Measurements from ENCODE around the gene SLC1A7. TPM values are rescaled to one million over a fixed set of nuclear protein-coding genes. Genes with fewer than 3 reads are reported as not detected.
"Not testable (repeated sequence)": the region's sequence is repeated elsewhere in the genome, so short reads cannot be mapped to it uniquely, and the experiment has no call there.

SLC1A7 gene
- total and polyA plus RNA-seq, 4 donors, result 0.21 to 0.67 (median 0.43) TPM

GRCh38 chr1:53186533-53186932, 44.1 kb upstream of the SLC1A7 start:
- TF ChIP-seq NR2F2 (IDR thresholded peaks at IDR 0.05), result no peak
- no peak for TF ChIP-seq RXRA (IDR thresholded peaks at IDR 0.05)
- no peak for TF ChIP-seq CTCF (IDR thresholded peaks at IDR 0.05; ENCODE audit: low read depth, low read length, missing input control)
- no peak for TF ChIP-seq HNF4G (IDR thresholded peaks at IDR 0.05)
- TF ChIP-seq MAX (IDR thresholded peaks at IDR 0.05), result no peak
- no peak for TF ChIP-seq JUND (IDR thresholded peaks at IDR 0.05)
- TF ChIP-seq GABPA (IDR thresholded peaks at IDR 0.05 in 1 of 2, conservative IDR thresholded peaks at IDR 0.05 in 1 of 2), result no peak
- TF ChIP-seq FOXA2 (IDR thresholded peaks at IDR 0.05), result no peak
- TF ChIP-seq RAD21 (IDR thresholded peaks at IDR 0.05), result no peak
- no peak for DNase-seq (ENCODE audit: low spot score)
- H3K9ac ChIP-seq (ENCODE audit: low read depth in 1 of 2, low read length in 2 of 2), result no peak overlapping the region

GRCh38 chr1:53185955-53186297, 43.5 kb upstream of the SLC1A7 start:
- H3K9me3 ChIP-seq (ENCODE audit: control insufficient read depth in 4 of 4, low read length in 3 of 4); H3K27me3 ChIP-seq (ENCODE audit: control insufficient read depth in 4 of 4, insufficient read depth in 4 of 4, low read length in 3 of 4); H3K9ac ChIP-seq (ENCODE audit: low read depth in 1 of 2, low read length in 2 of 2); H3K27ac ChIP-seq (ENCODE audit: low read depth in 1 of 2, low read length in 2 of 2); H3K4me3 ChIP-seq (ENCODE audit: low read depth in 1 of 3, low read length in 3 of 3); H3K36me3 ChIP-seq (ENCODE audit: control insufficient read depth in 4 of 4, insufficient read depth in 3 of 4, low read depth in 1 of 4, low read length in 3 of 4); DNase-seq (ENCODE audit: low spot score): not testable (repeated sequence)
- 68% methylated on average over 2 of the region's 2 CpGs for WGBS
- H3K4me1 ChIP-seq (ENCODE audit: control insufficient read depth in 4 of 4, insufficient read depth in 4 of 4, low read length in 3 of 4), result peaks cover 21 to 60% (median 53%) of the 10 kb centered on the region in 4 donors

More at GRCh38 chr1:53186533-53186932, 44.1 kb upstream of the SLC1A7 start:
- Histone ChIP-seq H3K4me3 (ENCODE audit: low read depth in 1 of 3, low read length in 3 of 3) (no peak overlapping the region), H3K36me3 (ENCODE audit: control insufficient read depth in 4 of 4, insufficient read depth in 3 of 4, low read depth in 1 of 4, low read length in 3 of 4) (no peaks in the 10 kb centered on the region), H3K9me3 (ENCODE audit: control insufficient read depth in 4 of 4, low read length in 3 of 4) (no peaks in the 10 kb centered on the region), H3K27ac (ENCODE audit: low read depth in 1 of 2, low read length in 2 of 2) (no peak overlapping the region), H3K4me1 (ENCODE audit: control insufficient read depth in 4 of 4, insufficient read depth in 4 of 4, low read length in 3 of 4) (peaks cover 21 to 62% (median 55%) of the 10 kb centered on the region in 4 donors), H3K27me3 (ENCODE audit: control insufficient read depth in 4 of 4, insufficient read depth in 4 of 4, low read length in 3 of 4) (no peaks in the 10 kb centered on the region)
- 89% methylated on average over 3 of the region's 3 CpGs for WGBS

GRCh38 chr1:53183095-53183990, 40.9 kb upstream of the SLC1A7 start:
- peak; percentile 76 for DNase-seq (ENCODE audit: low spot score)
- Histone ChIP-seq H3K4me1 (ENCODE audit: control insufficient read depth in 4 of 4, insufficient read depth in 4 of 4, low read length in 3 of 4) (peaks cover 21 to 45% (median 38%) of the 10 kb centered on the region in 4 donors), H3K4me3 (ENCODE audit: low read depth in 1 of 3, low read length in 3 of 3) (no peak overlapping the region), H3K36me3 (ENCODE audit: control insufficient read depth in 4 of 4, insufficient read depth in 3 of 4, low read depth in 1 of 4, low read length in 3 of 4) (no peaks in the 10 kb centered on the region), H3K27me3 (ENCODE audit: control insufficient read depth in 4 of 4, insufficient read depth in 4 of 4, low read length in 3 of 4) (no peaks in the 10 kb centered on the region), H3K9ac (ENCODE audit: low read depth in 1 of 2, low read length in 2 of 2) (peak overlapping the region in 1 of 2 donors; percentile 26), H3K27ac (ENCODE audit: low read depth in 1 of 2, low read length in 2 of 2) (peak overlapping the region; percentile 79 to 82), H3K9me3 (ENCODE audit: control insufficient read depth in 4 of 4, low read length in 3 of 4) (no peaks in the 10 kb centered on the region)
- 26% methylated on average over 6 of the region's 6 CpGs for WGBS
- TF ChIP-seq HNF4A (conservative IDR thresholded peaks at IDR 0.05) (peak; percentile 98), NR2F2 (IDR thresholded peaks at IDR 0.05) (peak; percentile 65), GABPA (IDR thresholded peaks at IDR 0.05 in 1 of 2, conservative IDR thresholded peaks at IDR 0.05 in 1 of 2) (peak in 1 of 2 donors; percentile 61), REST (IDR thresholded peaks at IDR 0.05) (peak; percentile 81), RAD21 (IDR thresholded peaks at IDR 0.05) (peak; percentile 55 to 56), SP1 (IDR thresholded peaks at IDR 0.05) (peak; percentile 96), YY1 (IDR thresholded peaks at IDR 0.05) (peak; percentile 96), TAF1 (conservative IDR thresholded peaks at IDR 0.05) (no peak), RXRA (IDR thresholded peaks at IDR 0.05) (peak; percentile 97 to 99), HNF4G (IDR thresholded peaks at IDR 0.05) (peak; percentile 93), ATF3 (IDR thresholded peaks at IDR 0.05) (peak; percentile 75), ZBTB33 (IDR thresholded peaks at IDR 0.05) (peak; percentile 92), FOXA2 (IDR thresholded peaks at IDR 0.05) (peak; percentile 98), JUND (IDR thresholded peaks at IDR 0.05) (peak in 1 of 2 donors; percentile 78), FOXA1 (IDR thresholded peaks at IDR 0.05) (peak; percentile 84)
